SK-N-DZ (cell line): Measurements from ENCODE around the gene ASPHD2.
"Not testable (repeated sequence)": the region's sequence is repeated elsewhere in the genome, so short reads cannot be mapped to it uniquely, and the experiment has no call there.

ENCODE experiments used
- DNase-seq: peaks from one replicate; pipeline ENCODE4 v3.0.0-alpha.2; 2015; ENCODE audit warnings: low spot score

ASPHD2 gene

GRCh38 chr22:26416256-26416655 is 12.8 kb upstream of the ASPHD2 start:
- DNase-seq, result no peak

GRCh38 chr22:26416670-26417276 is 12.3 kb upstream of the ASPHD2 start:
- DNase-seq, result no peak

- DNase-seq, result no peak
Measured at GRCh38 chr22:26417406-26417805, 11.7 kb upstream of the ASPHD2 start.

DNA sequence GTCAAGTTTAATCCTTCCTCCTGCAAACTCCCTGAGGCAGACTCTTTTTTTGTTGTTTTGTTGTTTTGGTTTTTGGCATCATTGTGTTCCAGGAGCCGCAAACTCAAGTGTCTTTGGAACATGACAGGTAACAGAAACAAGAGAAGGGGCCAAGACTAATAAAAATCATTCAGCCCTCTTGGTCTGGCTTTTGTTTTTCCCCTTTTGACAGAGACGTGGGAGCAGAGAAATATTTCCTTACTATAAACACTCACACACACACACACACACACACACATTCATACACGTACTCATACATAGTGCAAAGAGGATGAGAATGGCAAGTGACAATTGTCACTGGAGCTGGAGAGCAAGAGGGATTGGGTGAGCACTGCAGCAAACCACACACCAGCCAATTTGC is 10.4 kb upstream of the ASPHD2 start:
- DNase-seq, result no peak

- DNase-seq, result no peak
Measured at GRCh38 chr22:26426924-26427323, 2.1 kb upstream of the ASPHD2 start.

DNA sequence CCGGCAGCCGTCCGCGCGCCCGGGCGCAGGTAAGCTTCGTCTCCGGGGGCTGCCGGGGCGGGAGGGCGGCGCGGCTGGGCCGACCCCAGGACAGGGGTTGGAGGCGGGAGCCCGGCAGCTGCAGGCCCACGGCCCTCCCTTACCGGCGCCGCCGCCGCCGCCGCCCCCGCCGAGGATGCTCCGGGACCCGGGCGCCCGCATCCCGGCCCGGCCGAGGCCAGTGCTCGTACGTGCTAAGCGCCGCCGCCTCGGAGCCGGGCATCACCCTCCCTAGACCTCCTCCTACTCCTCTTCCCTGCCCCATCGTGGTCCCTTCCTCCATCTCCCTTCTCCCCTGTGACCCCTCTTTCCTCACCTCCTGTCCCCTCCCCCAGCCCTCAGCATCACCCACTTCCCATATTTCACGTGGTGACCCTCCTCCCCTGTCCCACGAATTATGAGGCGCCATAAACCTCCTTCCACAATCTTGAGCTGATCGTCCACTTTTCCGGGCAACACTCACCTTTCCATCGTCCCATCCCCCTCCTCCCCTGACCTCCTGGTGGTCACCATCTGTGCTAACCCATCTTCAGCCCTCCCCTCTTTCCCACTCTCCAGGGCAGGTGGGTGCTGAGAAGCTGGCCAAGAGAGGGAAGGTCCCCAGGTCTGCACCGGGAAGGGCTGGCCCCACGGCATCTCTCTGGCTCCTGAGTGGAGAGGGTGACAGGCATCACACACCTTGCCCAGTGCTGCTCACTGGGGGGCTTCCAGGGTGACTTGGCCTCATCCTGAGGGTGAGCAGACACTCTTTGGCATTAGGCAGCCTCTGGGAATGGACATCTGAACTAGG is 612 bp downstream of the ASPHD2 start:
- peak; percentile 11 for DNase-seq

- DNase-seq, result no peak
Measured at GRCh38 chr22:26430600-26430999, 1.5 kb downstream of the ASPHD2 start.

DNA sequence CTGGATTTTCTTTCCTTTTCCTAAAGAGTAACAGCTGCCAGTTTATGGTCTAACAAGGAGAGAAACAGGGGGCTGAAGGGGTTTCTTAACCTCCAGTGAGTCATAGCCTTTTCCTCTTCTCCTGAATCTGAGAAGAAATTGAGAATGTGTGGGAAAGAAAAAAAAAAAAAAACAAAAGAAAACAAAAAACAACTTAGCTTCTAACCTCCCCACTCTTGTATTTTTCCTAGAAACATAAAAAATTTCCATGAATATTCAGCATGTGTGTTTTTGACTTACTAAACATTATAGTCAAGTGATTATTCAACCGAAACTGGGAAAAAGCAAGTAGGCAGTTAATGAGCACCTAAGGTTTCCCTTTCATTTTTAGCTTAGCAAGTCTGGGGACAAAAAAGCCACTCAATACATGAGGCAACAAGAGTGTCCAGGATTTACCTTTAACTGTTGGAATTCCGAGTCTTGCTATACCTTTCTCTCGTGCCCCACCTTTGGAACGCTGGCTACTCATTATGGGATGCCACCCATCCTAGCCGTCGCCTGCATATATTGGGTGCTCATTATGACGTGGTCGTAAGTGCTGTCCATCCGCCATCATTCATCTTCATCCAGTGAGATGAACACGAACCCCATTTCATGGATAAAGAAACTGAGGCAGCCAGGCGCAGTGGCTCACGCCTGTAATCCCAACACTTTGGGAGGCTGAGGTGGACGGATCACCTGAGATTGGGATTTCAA is 2.4 kb downstream of the ASPHD2 start:
- no peak for DNase-seq

GRCh38 chr22:26432619-26433311 is 3.7 kb downstream of the ASPHD2 start:
- DNase-seq, result no peak

DNA sequence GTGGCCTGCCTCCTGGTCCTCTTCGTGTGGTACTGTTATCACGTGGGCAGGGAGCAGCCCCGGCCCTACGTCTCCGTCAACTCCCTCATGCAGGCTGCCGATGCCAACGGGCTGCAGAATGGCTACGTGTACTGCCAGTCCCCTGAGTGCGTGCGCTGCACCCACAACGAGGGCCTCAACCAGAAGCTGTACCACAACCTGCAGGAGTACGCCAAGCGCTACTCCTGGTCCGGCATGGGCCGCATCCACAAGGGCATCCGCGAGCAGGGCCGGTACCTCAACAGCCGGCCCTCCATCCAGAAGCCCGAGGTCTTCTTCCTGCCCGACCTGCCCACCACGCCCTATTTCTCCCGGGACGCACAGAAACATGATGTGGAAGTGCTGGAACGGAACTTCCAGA is 4.7 kb downstream of the ASPHD2 start:
- no peak for DNase-seq

GRCh38 chr22:26435327-26436093 is 6.5 kb downstream of the ASPHD2 start:
- DNase-seq, result no peak

DNA sequence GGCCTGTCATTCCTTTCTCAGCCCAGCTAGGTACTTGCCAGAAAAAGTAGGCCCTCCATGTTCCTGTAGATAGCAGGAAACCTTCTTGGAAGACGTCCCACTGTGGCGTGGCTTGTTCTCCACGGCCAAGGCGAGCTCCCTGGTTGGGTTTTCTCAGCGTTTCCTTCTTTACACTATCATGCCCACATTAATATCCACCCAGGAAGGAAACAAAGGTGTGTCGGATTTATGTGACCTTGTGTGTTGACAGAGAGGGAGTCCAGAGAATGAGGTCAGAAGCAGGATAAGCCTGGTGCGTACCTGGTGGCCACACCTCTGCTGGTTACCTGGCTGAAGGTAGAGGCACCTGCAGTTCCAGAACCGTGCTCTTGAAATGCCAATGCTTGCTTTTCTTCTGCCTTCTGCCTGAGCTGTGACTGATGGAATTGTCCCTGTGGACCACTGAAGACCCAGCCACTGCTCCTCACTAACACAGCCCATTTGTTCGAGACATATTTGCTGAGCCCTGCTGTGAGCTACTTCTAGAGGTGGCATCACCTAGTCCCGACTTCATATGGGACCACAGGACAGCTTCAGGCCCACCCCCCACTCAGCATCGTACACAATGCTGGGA is 7.9 kb downstream of the ASPHD2 start:
- DNase-seq, result no peak

- no peak for DNase-seq
Measured at GRCh38 chr22:26437694-26438392, 8.8 kb downstream of the ASPHD2 start.

DNA sequence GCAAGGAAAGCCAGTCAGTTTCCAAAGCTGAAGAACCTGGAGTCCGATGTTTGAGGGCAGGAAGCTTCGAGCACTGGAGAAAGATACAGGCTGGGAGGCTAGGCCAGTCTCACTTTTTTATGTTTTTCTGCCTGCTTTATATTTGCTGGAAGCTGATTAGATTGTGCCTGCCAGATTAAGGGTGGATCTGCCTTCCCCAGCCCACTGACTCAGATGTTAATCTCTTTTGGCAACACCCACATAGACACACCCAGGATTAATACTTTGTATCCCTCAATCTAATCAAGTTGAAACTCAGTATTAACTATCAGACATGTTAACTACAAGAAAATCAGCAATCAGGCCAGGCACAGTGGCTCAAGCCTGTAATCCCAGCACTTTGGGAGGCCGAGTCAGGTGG is 9.7 kb downstream of the ASPHD2 start:
- DNase-seq, result not testable (repeated sequence)

- no peak for DNase-seq
Measured at GRCh38 chr22:26439559-26439958, 10.5 kb downstream of the ASPHD2 start.

DNA sequence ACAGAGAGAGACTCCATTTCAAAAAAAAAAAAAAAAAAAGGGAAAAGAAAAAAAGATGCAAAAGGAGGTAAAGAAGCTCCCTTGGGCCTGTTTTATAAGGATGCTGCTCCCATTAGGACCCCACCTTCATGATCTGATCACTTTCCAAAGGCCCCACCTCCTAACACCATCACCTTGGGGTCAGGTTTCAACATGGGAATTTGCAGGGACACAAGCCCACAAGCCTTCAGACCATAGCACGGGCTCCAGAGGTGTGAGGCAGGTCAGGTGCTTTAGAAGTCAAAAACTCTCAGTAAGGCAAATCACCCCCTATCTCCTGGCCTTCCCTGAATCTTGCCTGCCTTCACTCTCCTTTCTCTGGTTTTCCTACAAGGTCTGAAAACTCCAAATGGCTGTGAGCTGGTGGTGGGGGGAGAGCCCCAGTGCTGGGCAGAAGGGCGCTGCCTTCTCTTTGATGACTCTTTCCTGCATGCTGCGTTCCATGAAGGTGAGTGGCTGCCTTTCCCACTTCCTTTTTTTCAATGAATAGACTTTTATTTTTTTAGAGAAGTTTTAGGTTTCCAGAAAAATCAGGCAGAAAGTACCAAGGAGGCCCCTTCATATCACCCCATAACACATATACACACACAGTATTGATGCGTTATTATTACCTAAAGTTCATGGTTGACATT is 13.2 kb downstream of the ASPHD2 start:
- no peak for DNase-seq

GRCh38 chr22:26443901-26444690 is 15.0 kb downstream of the ASPHD2 start:
- DNase-seq, result no peak

- no peak for DNase-seq
Measured at GRCh38 chr22:26444777-26445176, 15.7 kb downstream of the ASPHD2 start.
